ACC112 (cell line): Measurements from ENCODE around the gene SLC26A1.

Experiments used
- H2AFZ ChIP-seq: fragments of 200-600 bp; sonication (generic); one replicate; pipeline ENCODE4 v1.6.0; 2017; ENCODE audit warnings: antibody characterized with exemption, low read length; ENCODE audit not compliant: unreplicated experiment
- H3K27ac ChIP-seq: fragments of 200-600 bp; sonication (generic); 2 replicates; pipeline ENCODE4 v1.5.1; 2014; ENCODE audit warnings: low read depth, mild to moderate bottlenecking, antibody characterized with exemption, low read length, moderate library complexity
- H3K27me3 ChIP-seq: fragments of 200-600 bp; sonication (generic); 2 replicates; pipeline ENCODE4 v1.6.1; 2014; ENCODE audit warnings: mild to moderate bottlenecking, antibody characterized with exemption, low read length, moderate library complexity, mixed read lengths; ENCODE audit not compliant: insufficient read depth
- H3K36me3 ChIP-seq: fragments of 200-600 bp; sonication (generic); 2 replicates; pipeline ENCODE4 v1.6.1; 2016; ENCODE audit warnings: mild to moderate bottlenecking, antibody characterized with exemption, low read length, moderate library complexity, mixed read lengths; ENCODE audit not compliant: insufficient read depth
- H3K4me1 ChIP-seq: fragments of 200-600 bp; sonication (generic); one replicate; pipeline ENCODE4 v1.6.1; 2016; ENCODE audit warnings: low read length, mixed read lengths; ENCODE audit not compliant: insufficient read depth, unreplicated experiment, control insufficient read depth
- H3K4me3 ChIP-seq: fragments of 200-600 bp; sonication (generic); 2 replicates; pipeline ENCODE4 v1.5.1; 2014; ENCODE audit warnings: mild to moderate bottlenecking, low read depth, low read length
- H3K79me2 ChIP-seq: fragments of 200-600 bp; sonication (generic); one replicate; pipeline ENCODE4 v1.6.0; 2016; ENCODE audit warnings: low read length; ENCODE audit not compliant: control insufficient read depth, unreplicated experiment, insufficient read depth

The SLC26A1 gene

DNA sequence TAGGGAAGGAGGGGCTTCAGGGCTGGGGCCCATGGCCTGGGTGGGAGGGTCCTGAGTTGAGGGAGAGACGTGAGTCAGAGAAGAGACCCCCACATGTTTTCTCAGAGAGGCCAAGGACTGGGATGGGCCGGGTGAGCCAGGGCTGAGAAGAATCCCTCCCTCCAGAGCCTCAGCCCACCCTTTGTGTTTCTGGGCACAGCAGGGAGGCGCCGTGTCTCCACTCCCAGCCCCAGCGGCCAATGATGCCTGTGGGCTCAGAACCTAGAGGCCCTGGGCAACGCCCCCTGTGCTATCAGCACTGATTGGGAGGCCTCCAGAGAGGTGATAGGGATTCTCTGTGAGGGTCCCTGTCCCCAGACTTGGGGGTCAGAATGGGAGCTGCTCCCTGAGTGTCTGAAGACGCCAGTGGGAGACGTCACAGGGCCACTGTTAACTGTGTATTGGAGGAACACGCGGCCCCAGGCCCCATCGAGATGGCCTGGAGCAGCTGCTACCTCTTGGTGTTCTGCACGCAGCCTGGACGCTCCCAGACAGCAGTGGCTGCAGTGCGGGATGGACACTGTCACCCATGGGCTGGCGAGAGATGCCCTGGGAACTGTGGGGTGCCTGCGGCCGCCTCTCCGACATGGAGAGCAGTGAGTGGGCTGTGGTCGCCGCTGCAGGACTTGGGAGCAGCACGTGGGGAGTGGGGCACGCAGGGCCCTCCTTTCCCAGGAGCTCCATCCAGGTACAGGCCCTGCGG is 26.7 kb upstream of the SLC26A1 start:
- Histone ChIP-seq H3K4me1 (no peaks in the 10 kb centered on the region), H3K27me3 (no peaks in the 10 kb centered on the region), H3K27ac (no peak overlapping the region), H3K79me2 (no peaks in the 10 kb centered on the region), H3K4me3 (no peak overlapping the region), H3K36me3 (no peaks in the 10 kb centered on the region; the same call in 1 of the 2 replicates), H2AFZ (no peak overlapping the region)

- Histone ChIP-seq H3K36me3 (no peaks in the 10 kb centered on the region), H3K27me3 (no peaks in the 10 kb centered on the region), H3K79me2 (no peaks in the 10 kb centered on the region), H3K27ac (no peak overlapping the region), H3K4me3 (no peak overlapping the region), H2AFZ (no peak overlapping the region), H3K4me1 (no peaks in the 10 kb centered on the region)
Observed at GRCh38 chr4:1019320-1019719, 26.1 kb upstream of the SLC26A1 start.

- Histone ChIP-seq H3K79me2 (no peaks in the 10 kb centered on the region), H3K36me3 (no peaks in the 10 kb centered on the region), H3K4me1 (no peaks in the 10 kb centered on the region), H2AFZ (no peak overlapping the region), H3K27me3 (no peaks in the 10 kb centered on the region), H3K4me3 (no peak overlapping the region), H3K27ac (no peak overlapping the region)
Observed at GRCh38 chr4:1018147-1019020, 25.2 kb upstream of the SLC26A1 start.

GRCh38 chr4:1017706-1018105 is 24.5 kb upstream of the SLC26A1 start:
- no peaks in the 10 kb centered on the region for H3K36me3 ChIP-seq
- H3K4me3 ChIP-seq, result no peak overlapping the region
- no peak overlapping the region for H3K27ac ChIP-seq
- H2AFZ ChIP-seq, result no peak overlapping the region
- no peaks in the 10 kb centered on the region for H3K79me2 ChIP-seq
- H3K4me1 ChIP-seq, result no peaks in the 10 kb centered on the region
- H3K27me3 ChIP-seq, result no peaks in the 10 kb centered on the region

GRCh38 chr4:1017211-1017610 is 24.0 kb upstream of the SLC26A1 start:
- Histone ChIP-seq H2AFZ (no peak overlapping the region), H3K27ac (no peak overlapping the region), H3K27me3 (no peaks in the 10 kb centered on the region), H3K4me3 (no peak overlapping the region), H3K4me1 (no peaks in the 10 kb centered on the region), H3K36me3 (no peaks in the 10 kb centered on the region), H3K79me2 (no peaks in the 10 kb centered on the region)

DNA sequence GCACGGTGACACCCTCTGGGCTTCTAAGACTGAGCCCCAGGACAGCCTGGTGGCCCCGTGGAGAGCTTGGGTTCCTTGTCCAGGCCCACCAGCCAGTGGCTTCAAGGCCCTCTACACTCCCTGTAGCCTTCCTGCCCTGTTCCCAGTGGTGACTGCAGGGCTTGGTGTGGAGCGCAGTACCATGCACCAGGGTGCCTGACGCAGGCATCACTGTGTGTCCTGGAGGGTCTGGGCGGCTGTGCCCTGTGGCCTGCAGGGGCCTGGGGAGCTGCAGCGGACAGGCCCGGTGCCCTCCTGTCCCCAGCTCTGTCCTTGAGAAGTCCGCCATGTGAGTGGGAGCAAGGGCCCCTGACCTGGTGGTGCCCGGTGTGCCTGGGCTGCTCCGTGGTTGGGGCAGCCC is 22.5 kb upstream of the SLC26A1 start:
- H3K4me3 ChIP-seq, result no peak overlapping the region
- no peak overlapping the region for H3K27ac ChIP-seq

GRCh38 chr4:1015179-1015578 is 22.0 kb upstream of the SLC26A1 start:
- Histone ChIP-seq H3K36me3 (no peaks in the 10 kb centered on the region), H3K4me1 (peaks cover 4% of the 10 kb centered on the region), H3K79me2 (no peaks in the 10 kb centered on the region), H3K27me3 (no peaks in the 10 kb centered on the region), H3K27ac (no peak overlapping the region), H3K4me3 (no peak overlapping the region), H2AFZ (no peak overlapping the region)

More for the DNA sequence above, 22.5 kb upstream of the SLC26A1 start:
- no peaks in the 10 kb centered on the region for H3K79me2 ChIP-seq
- H2AFZ ChIP-seq, result no peak overlapping the region
- H3K36me3 ChIP-seq, result no peaks in the 10 kb centered on the region
- H3K27me3 ChIP-seq, result no peaks in the 10 kb centered on the region
- peaks cover 2% of the 10 kb centered on the region for H3K4me1 ChIP-seq

GRCh38 chr4:1014291-1015167 is 21.3 kb upstream of the SLC26A1 start:
- Histone ChIP-seq H3K4me3 (no peak overlapping the region), H3K79me2 (no peaks in the 10 kb centered on the region), H2AFZ (no peak overlapping the region), H3K27me3 (no peaks in the 10 kb centered on the region), H3K27ac (no peak overlapping the region), H3K4me1 (peaks cover 8% of the 10 kb centered on the region), H3K36me3 (no peaks in the 10 kb centered on the region)

DNA sequence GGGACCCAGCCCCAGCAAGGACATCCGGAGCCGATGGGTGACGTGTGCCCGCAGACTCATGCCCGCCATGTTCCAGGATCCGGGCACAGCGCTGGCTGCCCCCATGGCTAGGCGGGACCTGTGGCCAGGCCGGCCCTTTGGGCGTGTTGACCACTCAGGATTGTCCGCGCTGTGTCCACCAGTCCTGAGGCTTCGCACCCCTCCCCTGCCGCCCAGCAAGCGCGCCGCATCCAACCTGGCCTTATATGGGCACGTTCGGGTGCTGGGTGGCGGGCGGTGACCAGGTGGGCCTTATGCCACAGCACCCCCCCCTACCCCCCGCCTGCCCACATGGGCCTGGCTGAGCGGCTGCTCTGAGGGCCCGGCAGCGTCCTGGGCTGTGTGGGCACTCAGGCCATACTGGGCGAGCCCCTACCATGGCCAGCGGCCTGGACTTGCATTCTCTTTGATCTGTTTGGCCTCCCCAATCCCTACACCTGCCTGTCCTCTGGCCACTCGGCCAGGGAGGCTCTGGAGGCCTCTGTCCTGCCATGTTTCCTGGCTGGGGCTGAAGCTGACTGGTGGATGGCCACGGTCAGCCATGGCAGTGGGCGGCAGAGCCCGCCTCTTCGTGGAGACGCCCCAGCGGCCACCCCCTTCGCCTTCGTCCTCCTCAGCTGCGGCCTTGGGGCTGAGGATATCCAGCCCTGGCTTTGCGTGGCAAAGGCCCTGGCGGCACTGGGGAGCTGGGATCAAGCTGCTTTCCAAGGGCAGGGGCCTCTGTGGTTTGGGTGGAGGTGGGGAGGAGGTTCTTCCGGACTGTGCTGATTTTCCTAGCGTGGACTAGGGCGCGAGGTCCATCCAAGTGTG is 20.2 kb upstream of the SLC26A1 start:
- Histone ChIP-seq H3K4me3 (no peak overlapping the region; the same call in 1 of the 2 replicates), H3K4me1 (peaks cover 8% of the 10 kb centered on the region), H2AFZ (no peak overlapping the region), H3K27me3 (peaks cover 9% of the 10 kb centered on the region), H3K27ac (no peak overlapping the region), H3K36me3 (no peaks in the 10 kb centered on the region), H3K79me2 (no peaks in the 10 kb centered on the region)
